ENCODE results near the gene LARGE1.
A peak's percentile ranks its signal among the peaks of the same experiment; 100 is the strongest.

LARGE1 gene

GRCh38 chr22:33917744-33918406 lies 2.4 kb downstream of the LARGE1 start:
- DNase-seq, result no peak
- intact Hi-C loops (cut with DNase I), result no loop called here

GRCh38 chr22:33914699-33915098 lies 5.6 kb downstream of the LARGE1 start:
- intact Hi-C loops (cut with DNase I), result no loop called here
- no peak for DNase-seq

- intact Hi-C loops (cut with DNase I), result no loop called here
- no peak for DNase-seq
These were observed 6.1 kb downstream of the LARGE1 start for GRCh38 chr22:33914131-33914530.

- intact Hi-C loops (cut with DNase I), result no loop called here
- no peak for DNase-seq
These were observed 7.1 kb downstream of the LARGE1 start for GRCh38 chr22:33913188-33913587.

GRCh38 chr22:33909911-33910310 lies 10.4 kb downstream of the LARGE1 start:
- no peak for DNase-seq
- intact Hi-C loops (cut with DNase I), result no loop called here

- DNase-seq, result no peak
- intact Hi-C loops (cut with DNase I), result no loop called here
These were observed 11.2 kb downstream of the LARGE1 start for GRCh38 chr22:33909075-33909458.

GRCh38 chr22:33908171-33909074 lies 11.9 kb downstream of the LARGE1 start:
- intact Hi-C loops (cut with DNase I), result no loop called here

GRCh38 chr22:33906954-33907353 lies 13.3 kb downstream of the LARGE1 start:
- no peak for DNase-seq
- intact Hi-C loops (cut with DNase I), result no loop called here

More at GRCh38 chr22:33908171-33909074, 11.9 kb downstream of the LARGE1 start:
- DNase-seq, result no peak

GRCh38 chr22:33906475-33906874 lies 13.8 kb downstream of the LARGE1 start:
- DNase-seq, result no peak
- intact Hi-C loops (cut with DNase I), result no loop called here

- intact Hi-C loops (cut with DNase I), result no loop called here
- DNase-seq, result no peak
These were observed 17.3 kb downstream of the LARGE1 start for GRCh38 chr22:33903012-33903411.

- intact Hi-C loops (cut with DNase I), result no loop called here
These were observed 18.2 kb downstream of the LARGE1 start for GRCh38 chr22:33902073-33902472.

GRCh38 chr22:33898121-33898520 lies 22.2 kb downstream of the LARGE1 start:
- peak in 1 of 10 donors; percentile 7 for DNase-seq
- intact Hi-C loops (cut with DNase I), result no loop called here

More at GRCh38 chr22:33902073-33902472, 18.2 kb downstream of the LARGE1 start:
- DNase-seq, result peak in 1 of 10 donors; percentile 72

- intact Hi-C loops (cut with DNase I), result no loop called here
- peak in 1 of 10 donors; percentile 31 for DNase-seq
These were observed 22.8 kb downstream of the LARGE1 start for GRCh38 chr22:33897448-33897835.

- intact Hi-C loops (cut with DNase I), result no loop called here
- DNase-seq, result peak in 1 of 10 donors; percentile 28
These were observed 23.5 kb downstream of the LARGE1 start for GRCh38 chr22:33896575-33897447.

- intact Hi-C loops (cut with DNase I), result no loop called here
- DNase-seq, result peak in 1 of 10 donors; percentile 17
These were observed 24.1 kb downstream of the LARGE1 start for GRCh38 chr22:33896154-33896553.

GRCh38 chr22:33895444-33895843 lies 24.8 kb downstream of the LARGE1 start:
- intact Hi-C loops (cut with DNase I), result no loop called here
- DNase-seq, result peak in 1 of 10 donors; percentile 10

- intact Hi-C loops (cut with DNase I), result no loop called here
- DNase-seq, result peak in 1 of 10 donors; percentile 1
These were observed 25.8 kb downstream of the LARGE1 start for GRCh38 chr22:33894515-33894914.

GRCh38 chr22:33894036-33894435 lies 26.2 kb downstream of the LARGE1 start:
- intact Hi-C loops (cut with DNase I), result no loop called here
- peak in 1 of 10 donors; percentile 9 for DNase-seq

- no peak for DNase-seq
- intact Hi-C loops (cut with DNase I), result no loop called here
These were observed 26.8 kb downstream of the LARGE1 start for GRCh38 chr22:33893512-33893911.

GRCh38 chr22:33891992-33892391 lies 28.3 kb downstream of the LARGE1 start:
- DNase-seq, result peak in 1 of 10 donors; percentile 28
- intact Hi-C loops (cut with DNase I), result no loop called here

- no peak for DNase-seq
These were observed 28.8 kb downstream of the LARGE1 start for GRCh38 chr22:33891455-33891854.

More at GRCh38 chr22:33891455-33891854, 28.8 kb downstream of the LARGE1 start:
- intact Hi-C loops (cut with DNase I), result no loop called here

Data from posterior cingulate gyrus (tissue), 11 donors.